GM19099 (cell line): Measurements from ENCODE around the gene CPLX3.

ENCODE experiments used
- POLR2A ChIP-seq: IDR thresholded peaks from 3 replicates; pipeline ENCODE4 v1.6.1; 2011; ENCODE audit warnings: low read depth; ENCODE audit not compliant: insufficient read length; ENCODE audit errors: extremely low read depth

The CPLX3 gene

DNA sequence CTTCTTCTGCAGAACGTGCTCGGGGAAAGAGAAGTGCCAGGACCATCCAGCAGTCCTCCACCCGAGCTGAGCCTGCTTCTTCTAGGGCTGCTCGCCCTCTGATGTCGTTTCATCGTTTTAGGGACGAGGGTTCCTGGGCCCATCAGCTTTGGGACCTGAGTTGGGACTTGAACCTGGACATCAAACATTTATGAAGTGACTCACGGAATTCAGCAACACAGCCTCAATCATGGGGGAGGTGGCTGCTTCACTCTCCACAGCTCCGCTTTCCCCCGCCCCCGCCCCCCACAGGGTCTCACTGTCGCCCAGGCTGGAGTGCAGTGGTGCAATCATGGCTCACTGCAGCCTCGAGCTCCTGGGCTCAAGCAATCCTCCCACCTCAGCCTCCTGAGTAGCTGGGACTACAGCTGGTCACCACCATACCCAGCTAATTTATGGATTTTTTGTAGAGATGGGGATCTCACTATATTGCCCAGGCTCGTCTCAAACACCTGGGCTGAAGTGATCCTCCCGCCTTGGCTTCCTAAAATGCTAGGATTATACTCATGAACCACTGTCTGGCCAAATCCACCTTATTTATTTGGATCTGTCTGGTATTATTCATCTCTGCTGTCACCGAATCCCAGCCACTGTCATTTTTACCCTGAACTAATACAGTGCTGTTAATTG, 47.5 kb downstream of the CPLX3 start:
- TF ChIP-seq POLR2A, result no peak

DNA sequence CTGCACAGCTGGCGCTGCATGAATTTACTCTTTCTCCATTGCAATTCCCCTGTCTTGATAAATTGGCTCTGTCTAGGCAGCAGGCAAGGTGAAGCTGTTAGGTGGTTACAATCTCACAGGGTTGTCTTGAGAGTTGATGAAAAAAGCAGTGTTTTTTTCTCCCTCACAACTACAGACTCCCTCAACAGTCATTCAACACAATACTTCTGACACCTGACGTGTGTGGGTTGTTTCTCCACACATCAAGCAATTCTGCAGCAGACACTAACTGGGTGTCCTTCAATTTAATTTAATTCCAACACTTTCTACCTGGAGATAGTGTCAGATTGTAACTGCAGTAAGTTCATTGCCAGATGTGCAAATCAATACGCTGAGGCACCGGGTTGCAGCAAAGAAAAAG, 51.8 kb downstream of the CPLX3 start:
- TF ChIP-seq POLR2A, result no peak
